ENCODE results near the gene CDH12.
"Not testable (repeated sequence)": the region's sequence is repeated elsewhere in the genome, so short reads cannot be mapped to it uniquely, and the experiment has no call there.

Gene CDH12

DNA sequence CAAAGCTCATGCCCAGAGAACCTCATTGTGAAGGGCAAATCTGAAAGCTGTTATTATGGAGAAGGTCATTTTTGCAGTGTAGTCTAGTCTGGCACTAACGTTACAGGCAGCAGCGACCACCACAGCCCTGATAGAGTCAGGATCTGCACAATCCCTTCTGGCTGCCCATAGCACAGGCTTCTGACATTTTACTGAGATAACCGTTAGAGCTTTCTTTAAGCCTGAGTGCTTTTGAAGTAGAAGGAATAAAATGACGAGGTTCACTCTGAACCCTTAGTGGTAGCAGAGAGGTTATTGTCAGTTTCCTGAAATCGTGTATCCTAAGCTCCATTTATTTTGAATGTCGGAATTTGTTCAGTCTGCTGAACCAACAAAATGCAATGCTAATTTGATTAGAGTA is 505.1 kb downstream of the CDH12 start:
- peaks cover 8% of the 10 kb centered on the region for H3K27me3 Mint-ChIP-seq (ENCODE audit: low read depth, poor library complexity)
- H3K27ac Mint-ChIP-seq, result no peak overlapping the region
- H3K4me1 Mint-ChIP-seq, result no peaks in the 10 kb centered on the region
- H3K36me3 Mint-ChIP-seq (ENCODE audit: low read depth), result no peaks in the 10 kb centered on the region
- H3K9me3 Mint-ChIP-seq, result no peaks in the 10 kb centered on the region
- TF ChIP-seq, protein P1, sequence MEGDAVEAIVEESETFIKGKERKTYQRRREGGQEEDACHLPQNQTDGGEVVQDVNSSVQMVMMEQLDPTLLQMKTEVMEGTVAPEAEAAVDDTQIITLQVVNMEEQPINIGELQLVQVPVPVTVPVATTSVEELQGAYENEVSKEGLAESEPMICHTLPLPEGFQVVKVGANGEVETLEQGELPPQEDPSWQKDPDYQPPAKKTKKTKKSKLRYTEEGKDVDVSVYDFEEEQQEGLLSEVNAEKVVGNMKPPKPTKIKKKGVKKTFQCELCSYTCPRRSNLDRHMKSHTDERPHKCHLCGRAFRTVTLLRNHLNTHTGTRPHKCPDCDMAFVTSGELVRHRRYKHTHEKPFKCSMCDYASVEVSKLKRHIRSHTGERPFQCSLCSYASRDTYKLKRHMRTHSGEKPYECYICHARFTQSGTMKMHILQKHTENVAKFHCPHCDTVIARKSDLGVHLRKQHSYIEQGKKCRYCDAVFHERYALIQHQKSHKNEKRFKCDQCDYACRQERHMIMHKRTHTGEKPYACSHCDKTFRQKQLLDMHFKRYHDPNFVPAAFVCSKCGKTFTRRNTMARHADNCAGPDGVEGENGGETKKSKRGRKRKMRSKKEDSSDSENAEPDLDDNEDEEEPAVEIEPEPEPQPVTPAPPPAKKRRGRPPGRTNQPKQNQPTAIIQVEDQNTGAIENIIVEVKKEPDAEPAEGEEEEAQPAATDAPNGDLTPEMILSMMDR (IDR thresholded peaks at IDR 0.05), result no peak
- H3K4me3 Mint-ChIP-seq, result no peak overlapping the region
- no peak for DNase-seq

DNA sequence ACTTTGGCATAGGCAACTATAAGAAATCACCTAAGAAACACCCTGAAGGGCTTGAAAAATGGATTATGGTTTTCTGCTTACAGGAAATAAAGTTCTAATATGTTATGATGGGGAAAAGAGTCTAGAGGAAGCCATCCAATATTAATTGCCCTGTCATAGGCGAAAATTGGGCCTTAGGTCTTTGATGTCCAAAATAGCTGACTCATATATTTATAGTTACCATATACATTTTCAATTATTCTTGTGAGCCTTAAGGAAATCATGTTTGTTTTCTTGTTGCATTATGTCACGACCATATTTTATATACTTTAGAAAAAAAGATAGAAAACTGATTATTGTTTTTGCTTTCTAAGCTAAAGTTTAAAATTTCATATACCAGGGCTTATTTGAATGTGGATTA is 509.1 kb downstream of the CDH12 start:
- peaks cover 15% of the 10 kb centered on the region for H3K27me3 Mint-ChIP-seq (ENCODE audit: low read depth, poor library complexity)
- H3K36me3 Mint-ChIP-seq (ENCODE audit: low read depth), result no peaks in the 10 kb centered on the region
- no peak for DNase-seq
- no peaks in the 10 kb centered on the region for H3K4me1 Mint-ChIP-seq
- TF ChIP-seq, protein P1 (IDR thresholded peaks at IDR 0.05), result no peak
- H3K27ac Mint-ChIP-seq, result no peak overlapping the region
- no peaks in the 10 kb centered on the region for H3K9me3 Mint-ChIP-seq
- no peak overlapping the region for H3K4me3 Mint-ChIP-seq

DNA sequence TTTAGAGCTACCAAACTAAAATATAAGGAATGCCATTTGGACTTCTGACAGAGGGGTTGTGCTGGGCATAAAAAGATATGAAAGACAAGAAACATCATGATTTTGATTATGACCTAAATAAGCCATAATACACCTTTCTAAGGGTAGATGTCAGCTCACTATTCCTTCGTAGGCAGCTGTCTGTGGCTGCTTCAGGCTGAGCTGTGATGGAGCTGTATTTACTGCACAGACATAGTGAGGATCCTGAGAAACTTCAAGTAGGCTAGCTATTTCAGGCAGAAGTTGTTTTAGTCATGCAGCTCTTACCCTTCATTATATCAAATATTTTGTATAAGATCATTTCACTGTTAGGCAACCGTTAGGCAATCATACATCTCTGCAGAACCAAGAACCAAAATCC is 511.7 kb downstream of the CDH12 start:
- H3K4me1 Mint-ChIP-seq, result no peaks in the 10 kb centered on the region
- no peak overlapping the region for H3K4me3 Mint-ChIP-seq
- peaks cover 7% of the 10 kb centered on the region for H3K27me3 Mint-ChIP-seq (ENCODE audit: low read depth, poor library complexity)
- H3K27ac Mint-ChIP-seq, result no peak overlapping the region
- peaks cover 12% of the 10 kb centered on the region for H3K9me3 Mint-ChIP-seq
- TF ChIP-seq, protein P1 (IDR thresholded peaks at IDR 0.05), result no peak
- DNase-seq, result no peak
- H3K36me3 Mint-ChIP-seq (ENCODE audit: low read depth), result no peaks in the 10 kb centered on the region

DNA sequence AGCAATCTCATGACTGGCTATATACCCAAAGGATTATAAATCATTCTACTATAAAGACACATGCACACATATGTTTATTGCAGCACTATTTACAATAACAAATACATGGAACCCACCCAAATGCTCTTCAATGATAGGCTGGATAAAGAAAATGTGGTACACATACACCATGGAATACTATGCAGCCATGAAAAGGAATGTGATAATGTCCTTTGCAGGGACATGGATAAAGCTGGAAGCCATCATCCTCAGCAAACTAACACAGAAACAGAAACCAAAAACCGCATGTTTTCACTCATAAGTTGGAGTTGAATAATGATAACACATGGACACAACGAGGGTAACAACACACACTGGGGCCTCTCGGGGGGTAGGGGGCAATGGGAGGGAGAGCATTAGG is 520.2 kb downstream of the CDH12 start:
- H3K27ac Mint-ChIP-seq, result not testable (repeated sequence)

DNA sequence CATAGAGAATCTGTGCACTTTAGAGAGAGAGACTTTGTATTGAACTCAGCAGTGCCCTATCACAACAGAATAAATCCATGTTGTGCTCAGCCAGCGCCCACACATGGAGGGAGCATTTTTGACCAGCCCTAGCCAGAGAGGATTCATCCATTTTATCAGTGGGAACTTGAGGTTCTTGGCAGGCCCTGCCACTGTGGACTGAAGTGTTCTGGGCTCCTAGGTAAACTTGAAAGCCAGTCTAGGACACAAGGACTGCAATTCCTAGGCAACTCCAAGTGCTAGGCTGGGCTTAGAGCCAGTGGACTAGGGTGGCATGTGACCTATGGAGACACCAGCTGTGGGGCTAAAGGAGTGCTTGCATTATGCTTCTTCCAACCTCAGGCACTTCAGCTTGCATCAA is 523.5 kb downstream of the CDH12 start:
- Mint-ChIP-seq H3K27ac (no peak overlapping the region), H3K4me3 (no peak overlapping the region), H3K9me3 (peaks cover 13% of the 10 kb centered on the region), H3K36me3 (ENCODE audit: low read depth) (no peaks in the 10 kb centered on the region), H3K4me1 (no peaks in the 10 kb centered on the region), H3K27me3 (ENCODE audit: low read depth, poor library complexity) (no peaks in the 10 kb centered on the region)
- DNase-seq, result no peak
- TF ChIP-seq, protein P1 (IDR thresholded peaks at IDR 0.05), result no peak

More for the DNA sequence above, 520.2 kb downstream of the CDH12 start:
- H3K4me3 Mint-ChIP-seq; H3K4me1 Mint-ChIP-seq; DNase-seq; H3K27me3 Mint-ChIP-seq (ENCODE audit: low read depth, poor library complexity); H3K36me3 Mint-ChIP-seq (ENCODE audit: low read depth): not testable (repeated sequence)
- H3K9me3 Mint-ChIP-seq, result peaks cover 42% of the 10 kb centered on the region

DNA sequence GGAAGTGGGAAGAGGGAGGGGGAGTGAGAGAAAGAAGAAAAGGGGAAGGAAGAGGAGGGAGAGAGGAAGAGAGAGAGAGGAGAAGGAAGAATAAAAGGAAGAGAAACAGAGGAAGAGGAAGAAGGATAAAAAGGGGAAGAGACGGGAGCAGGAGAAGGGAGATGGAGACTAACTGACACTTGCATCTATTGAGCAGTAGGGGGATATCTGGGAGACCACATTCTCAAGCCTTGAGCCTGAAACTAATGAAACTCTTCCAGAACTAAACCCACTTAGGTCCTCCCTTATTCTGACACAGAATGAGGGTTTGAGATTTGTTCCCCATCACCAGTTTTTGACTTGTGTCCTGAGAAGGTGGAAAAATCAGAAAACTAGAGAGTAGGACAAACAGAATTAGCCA is 533.3 kb downstream of the CDH12 start:
- no peak for DNase-seq
- H3K9me3 Mint-ChIP-seq, result no peaks in the 10 kb centered on the region
- H3K27me3 Mint-ChIP-seq (ENCODE audit: low read depth, poor library complexity), result no peaks in the 10 kb centered on the region
- H3K4me1 Mint-ChIP-seq, result no peaks in the 10 kb centered on the region
- no peaks in the 10 kb centered on the region for H3K36me3 Mint-ChIP-seq (ENCODE audit: low read depth)
- no peak overlapping the region for H3K27ac Mint-ChIP-seq
- H3K4me3 Mint-ChIP-seq, result no peak overlapping the region
- TF ChIP-seq, protein P1 (IDR thresholded peaks at IDR 0.05), result no peak
